Glutamatergic neuron (in vitro differentiated cells): Measurements from ENCODE around the gene LNX2. TPM values are rescaled to one million over a fixed set of nuclear protein-coding genes. Genes with fewer than 3 reads are reported as not detected.

Experiments
- DNase-seq: peaks from one replicate; pipeline ENCODE4 v3.0.0; 2022
- H3K27ac Mint-ChIP-seq: one replicate; pipeline ENCODE4 v1.8.0; 2020; ENCODE audit warnings: mild to moderate bottlenecking, mixed read lengths, inconsistent platforms; ENCODE audit not compliant: unreplicated experiment
- H3K27me3 Mint-ChIP-seq: one replicate; pipeline ENCODE4 v1.8.0; 2020; ENCODE audit warnings: mild to moderate bottlenecking, moderate library complexity, mixed read lengths, inconsistent platforms; ENCODE audit not compliant: unreplicated experiment
- H3K36me3 Mint-ChIP-seq: one replicate; pipeline ENCODE4 v1.8.0; 2020; ENCODE audit warnings: mild to moderate bottlenecking, mixed read lengths, inconsistent platforms; ENCODE audit not compliant: unreplicated experiment
- H3K4me1 Mint-ChIP-seq: one replicate; pipeline ENCODE4 v1.8.0; 2020; ENCODE audit warnings: mild to moderate bottlenecking, low read depth, mixed read lengths, inconsistent platforms; ENCODE audit not compliant: unreplicated experiment
- H3K4me3 Mint-ChIP-seq: one replicate; pipeline ENCODE4 v1.8.0; 2020; ENCODE audit warnings: mild to moderate bottlenecking, mixed read lengths, inconsistent platforms; ENCODE audit not compliant: unreplicated experiment
- H3K9me3 Mint-ChIP-seq: one replicate; pipeline ENCODE4 v1.8.0; 2020; ENCODE audit warnings: mild to moderate bottlenecking, moderate library complexity, mixed read lengths, inconsistent platforms; ENCODE audit not compliant: unreplicated experiment
- CTCF ChIP-seq: fragments of 200-600 bp; sonication (generic); IDR thresholded peaks from one replicate; pipeline ENCODE4 v1.5.0; 2021; ENCODE audit not compliant: partially characterized antibody, unreplicated experiment
- total RNA-seq: library from RNA; stranded (reverse); fragmentation: NEBNext Ultra II Directional; extraction: Animal tissue kit (Norgen Biotek cat#: 25700); gene quantifications from one replicate; pipeline ENCODE4 v1.2.1, GENCODE V29; 2021; ENCODE audit not compliant: unreplicated experiment

LNX2 gene
- total RNA-seq, 1 donor from 2014 or later: 3.2 TPM

- Mint-ChIP-seq H3K4me1 (no peaks in the 10 kb centered on the region), H3K27me3 (no peaks in the 10 kb centered on the region), H3K36me3 (no peaks in the 10 kb centered on the region), H3K27ac (no peak overlapping the region), H3K4me3 (no peak overlapping the region), H3K9me3 (no peaks in the 10 kb centered on the region)
- TF ChIP-seq CTCF: no peak
- DNase-seq: no peak
Measured at GRCh38 chr13:27628081-27628480, 7.8 kb upstream of the LNX2 start.

GRCh38 chr13:27627380-27627779 lies 7.1 kb upstream of the LNX2 start:
- DNase-seq: no peak
- H3K4me1 Mint-ChIP-seq: peaks cover 2% of the 10 kb centered on the region
- H3K27ac Mint-ChIP-seq: no peak overlapping the region

GRCh38 chr13:27625839-27626238 lies 5.5 kb upstream of the LNX2 start:
- H3K4me3 Mint-ChIP-seq: no peak overlapping the region
- no peaks in the 10 kb centered on the region for H3K36me3 Mint-ChIP-seq
- H3K27me3 Mint-ChIP-seq: peaks cover 2% of the 10 kb centered on the region
- DNase-seq: no peak
- H3K4me1 Mint-ChIP-seq: peaks cover 4% of the 10 kb centered on the region
- no peak overlapping the region for H3K27ac Mint-ChIP-seq
- no peak for TF ChIP-seq CTCF
- H3K9me3 Mint-ChIP-seq: peaks cover 3% of the 10 kb centered on the region

More at GRCh38 chr13:27627380-27627779, 7.1 kb upstream of the LNX2 start:
- TF ChIP-seq CTCF: no peak
- Mint-ChIP-seq H3K27me3 (no peaks in the 10 kb centered on the region), H3K36me3 (no peaks in the 10 kb centered on the region), H3K9me3 (peaks cover under 1% of the 10 kb centered on the region), H3K4me3 (no peak overlapping the region)

GRCh38 chr13:27624071-27624470 lies 3.7 kb upstream of the LNX2 start:
- no peak for DNase-seq
- H3K36me3 Mint-ChIP-seq: no peaks in the 10 kb centered on the region
- peaks cover 6% of the 10 kb centered on the region for H3K9me3 Mint-ChIP-seq
- no peak for TF ChIP-seq CTCF
- H3K27me3 Mint-ChIP-seq: peaks cover 5% of the 10 kb centered on the region
- no peak overlapping the region for H3K27ac Mint-ChIP-seq
- no peak overlapping the region for H3K4me3 Mint-ChIP-seq
- H3K4me1 Mint-ChIP-seq: peaks cover 8% of the 10 kb centered on the region

- Mint-ChIP-seq H3K27ac (no peak overlapping the region), H3K27me3 (peaks cover 5% of the 10 kb centered on the region), H3K9me3 (peaks cover 6% of the 10 kb centered on the region), H3K4me3 (peak overlapping the region; percentile 92), H3K36me3 (no peaks in the 10 kb centered on the region), H3K4me1 (peaks cover 9% of the 10 kb centered on the region)
- TF ChIP-seq CTCF: no peak
- no peak for DNase-seq
Measured at GRCh38 chr13:27622881-27623280, 2.6 kb upstream of the LNX2 start.
